Left lobe of liver (tissue), 2 donors: ENCODE data around the gene ARHGAP18. TPM values are rescaled to one million over a fixed set of nuclear protein-coding genes. Genes with fewer than 3 reads are reported as not detected.

Source experiments
- ATAC-seq: fragments of 200-7000 bp; cut with Tn5 transposase; one replicate; pipeline ENCODE4 v1.9.1; 2020; ENCODE audit warnings: mild to moderate bottlenecking, moderate library complexity
- DNase-seq: peaks from one replicate; pipeline ENCODE4 v3.0.0-alpha.2; 2020; ENCODE audit warnings: low spot score
- total RNA-seq: library from RNA; stranded (reverse); gene quantifications from one replicate; pipeline ENCODE4 v1.2.1, GENCODE V29; 2021
- donor health status: DM: no; HTN: no; CAD: no; lungs with moderate emphysema.
- donor health status: DM: no; HTN: yes; CAD: no.

Gene ARHGAP18, protein sequence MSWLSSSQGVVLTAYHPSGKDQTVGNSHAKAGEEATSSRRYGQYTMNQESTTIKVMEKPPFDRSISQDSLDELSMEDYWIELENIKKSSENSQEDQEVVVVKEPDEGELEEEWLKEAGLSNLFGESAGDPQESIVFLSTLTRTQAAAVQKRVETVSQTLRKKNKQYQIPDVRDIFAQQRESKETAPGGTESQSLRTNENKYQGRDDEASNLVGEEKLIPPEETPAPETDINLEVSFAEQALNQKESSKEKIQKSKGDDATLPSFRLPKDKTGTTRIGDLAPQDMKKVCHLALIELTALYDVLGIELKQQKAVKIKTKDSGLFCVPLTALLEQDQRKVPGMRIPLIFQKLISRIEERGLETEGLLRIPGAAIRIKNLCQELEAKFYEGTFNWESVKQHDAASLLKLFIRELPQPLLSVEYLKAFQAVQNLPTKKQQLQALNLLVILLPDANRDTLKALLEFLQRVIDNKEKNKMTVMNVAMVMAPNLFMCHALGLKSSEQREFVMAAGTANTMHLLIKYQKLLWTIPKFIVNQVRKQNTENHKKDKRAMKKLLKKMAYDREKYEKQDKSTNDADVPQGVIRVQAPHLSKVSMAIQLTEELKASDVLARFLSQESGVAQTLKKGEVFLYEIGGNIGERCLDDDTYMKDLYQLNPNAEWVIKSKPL
- total RNA-seq, result 4.7 TPM

DNA sequence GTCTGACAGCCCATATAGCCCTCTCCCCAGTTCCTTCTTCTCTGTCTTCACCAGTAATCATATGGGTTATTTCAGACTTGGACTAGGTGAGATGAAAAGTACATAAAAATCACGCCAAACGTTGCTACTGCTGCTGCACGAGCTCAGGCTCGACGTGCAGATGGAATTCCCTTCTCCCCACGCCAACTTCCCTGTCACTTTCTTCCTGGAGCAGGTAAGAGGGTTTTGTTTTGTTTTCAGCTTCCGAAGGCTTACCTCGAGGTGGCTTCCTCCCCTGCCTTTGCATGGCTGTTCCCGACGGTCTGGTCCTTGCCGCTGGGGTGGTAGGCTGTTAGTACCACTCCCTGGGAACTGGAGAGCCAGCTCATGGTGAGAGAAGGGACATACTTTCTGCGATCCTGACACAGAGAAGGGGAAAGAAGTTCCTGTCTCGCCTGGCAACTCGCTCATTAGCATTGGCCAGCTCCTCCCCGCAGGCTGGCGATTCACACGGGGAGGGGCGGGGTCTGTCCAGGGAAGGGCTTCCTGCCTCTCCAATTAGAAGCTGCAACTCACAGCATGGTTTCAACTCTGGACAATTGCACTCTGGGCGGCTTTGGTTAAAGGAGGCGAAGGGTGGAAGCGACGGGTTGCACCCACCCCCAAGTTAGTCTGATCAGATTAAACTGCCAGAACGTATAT is at the start of gene ARHGAP18:
Gene ARHGAP18, minus strand, starts transcription at position 409 of the 681 bp plus-strand sequence. Its CDS starts 41 bp downstream, at position 368.
- peak; percentile 94 for DNase-seq
- peak; percentile 99 for ATAC-seq

GRCh38 chr6:129755787-129756186 is 45.8 kb upstream of the ARHGAP18 start:
- ATAC-seq (no peak), DNase-seq (no peak)

- no peak for DNase-seq
- no peak for ATAC-seq
Observed at GRCh38 chr6:129754750-129755149, 44.8 kb upstream of the ARHGAP18 start.

DNA sequence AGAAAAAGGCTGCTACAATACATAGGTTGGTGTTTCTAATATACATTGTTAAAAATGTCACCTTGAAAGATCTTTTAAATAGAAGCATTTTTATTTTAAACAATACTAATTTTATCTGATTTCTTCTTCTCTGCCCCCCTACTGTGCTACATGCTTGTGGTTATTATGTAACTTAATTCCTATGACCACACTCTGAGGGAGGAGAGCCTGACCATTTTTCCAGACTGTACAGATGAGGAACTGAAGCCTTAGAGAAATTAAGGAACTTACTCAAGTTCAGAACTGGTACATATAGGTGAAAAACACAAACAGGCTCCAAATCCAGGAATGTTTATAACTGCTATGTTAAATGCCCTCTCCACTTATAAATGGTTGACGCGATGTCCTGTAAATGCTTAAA is 43.4 kb upstream of the ARHGAP18 start:
- DNase-seq (no peak), ATAC-seq (no peak)

DNA sequence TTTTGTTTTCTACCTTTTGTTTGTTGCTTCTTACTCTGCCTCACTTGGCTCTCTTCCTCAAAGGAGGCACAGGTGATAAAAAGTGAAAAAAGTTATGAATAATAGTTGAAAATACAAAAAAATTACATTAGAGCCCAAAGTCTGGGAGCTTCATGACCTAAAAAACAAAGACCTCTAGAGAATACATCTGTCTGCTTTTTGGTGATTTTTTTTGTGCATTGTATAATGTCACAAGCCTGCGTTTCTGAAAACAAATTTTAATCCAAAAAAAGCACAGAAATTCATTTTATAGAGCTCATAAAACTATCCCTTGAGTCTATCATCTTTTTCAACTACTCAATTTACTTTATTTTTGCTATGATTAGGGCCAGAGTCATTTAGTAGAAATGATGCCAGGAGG is 41.4 kb upstream of the ARHGAP18 start:
- no peak for DNase-seq
- no peak for ATAC-seq

- ATAC-seq (no peak), DNase-seq (no peak)
Observed at GRCh38 chr6:129750360-129750759, 40.4 kb upstream of the ARHGAP18 start.

- ATAC-seq (no peak), DNase-seq (no peak)
Observed at GRCh38 chr6:129749749-129750120, 39.8 kb upstream of the ARHGAP18 start.

DNA sequence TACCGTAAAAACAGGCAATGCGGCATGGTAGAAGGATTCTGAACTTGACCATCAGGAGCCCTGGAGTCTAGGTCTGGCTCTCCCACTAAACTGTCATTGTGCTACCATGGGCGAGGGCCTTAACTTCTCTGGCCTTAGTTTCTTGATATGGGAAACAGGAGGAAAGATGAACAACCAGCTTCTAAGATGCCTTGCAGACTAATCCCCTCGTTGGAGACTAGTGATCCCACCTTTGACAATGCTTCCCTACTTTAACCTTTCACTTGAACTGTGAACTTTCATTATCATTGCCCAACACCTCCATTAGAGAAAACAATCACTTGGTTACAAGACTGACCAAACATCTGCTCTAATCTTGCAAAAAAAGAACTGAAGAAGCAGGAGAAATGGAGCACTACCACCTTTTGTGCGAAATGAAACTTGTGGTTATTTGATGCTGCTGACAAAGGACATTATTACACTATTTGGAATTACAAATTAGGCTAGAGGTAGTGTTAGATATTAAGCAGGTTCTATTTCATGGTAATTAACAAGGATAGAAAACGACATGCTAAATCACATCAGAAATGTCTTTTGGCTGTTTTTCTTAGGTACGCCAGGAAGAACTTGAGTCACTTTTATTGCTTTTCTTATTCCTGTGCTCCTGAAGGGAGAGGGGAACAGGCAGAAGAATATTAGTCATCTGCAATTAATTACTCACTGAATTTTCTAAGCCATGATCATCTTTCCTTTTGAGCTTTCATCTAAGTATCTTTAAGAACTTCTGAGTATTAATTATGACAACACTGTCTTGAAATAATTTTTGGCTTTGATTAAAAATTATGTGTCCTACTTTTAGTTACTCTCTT is 39.1 kb upstream of the ARHGAP18 start:
- no peak for ATAC-seq
- no peak for DNase-seq

GRCh38 chr6:129748212-129748900 is 38.4 kb upstream of the ARHGAP18 start:
- ATAC-seq (peak; percentile 85), DNase-seq (peak; percentile 48)

- ATAC-seq, result no peak
- DNase-seq, result no peak
Observed at GRCh38 chr6:129747588-129748112, 37.7 kb upstream of the ARHGAP18 start.

DNA sequence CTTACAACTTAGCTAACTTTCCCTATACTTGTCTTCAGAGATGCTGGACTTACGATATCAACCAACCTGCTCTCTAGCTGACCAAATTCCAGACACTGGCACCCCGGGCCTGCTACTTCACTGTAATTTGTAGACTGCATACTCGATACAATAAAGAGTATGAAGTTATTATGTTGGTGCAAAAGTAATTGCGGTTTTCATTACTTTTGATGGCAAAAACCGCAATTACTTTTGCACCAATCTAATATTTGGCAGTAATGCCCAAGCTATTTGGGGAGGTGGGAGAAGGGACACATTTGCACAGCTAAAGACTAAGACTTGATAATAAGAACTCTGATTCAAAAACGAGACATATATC is 34.9 kb upstream of the ARHGAP18 start:
- ATAC-seq, result no peak
- DNase-seq, result no peak

DNA sequence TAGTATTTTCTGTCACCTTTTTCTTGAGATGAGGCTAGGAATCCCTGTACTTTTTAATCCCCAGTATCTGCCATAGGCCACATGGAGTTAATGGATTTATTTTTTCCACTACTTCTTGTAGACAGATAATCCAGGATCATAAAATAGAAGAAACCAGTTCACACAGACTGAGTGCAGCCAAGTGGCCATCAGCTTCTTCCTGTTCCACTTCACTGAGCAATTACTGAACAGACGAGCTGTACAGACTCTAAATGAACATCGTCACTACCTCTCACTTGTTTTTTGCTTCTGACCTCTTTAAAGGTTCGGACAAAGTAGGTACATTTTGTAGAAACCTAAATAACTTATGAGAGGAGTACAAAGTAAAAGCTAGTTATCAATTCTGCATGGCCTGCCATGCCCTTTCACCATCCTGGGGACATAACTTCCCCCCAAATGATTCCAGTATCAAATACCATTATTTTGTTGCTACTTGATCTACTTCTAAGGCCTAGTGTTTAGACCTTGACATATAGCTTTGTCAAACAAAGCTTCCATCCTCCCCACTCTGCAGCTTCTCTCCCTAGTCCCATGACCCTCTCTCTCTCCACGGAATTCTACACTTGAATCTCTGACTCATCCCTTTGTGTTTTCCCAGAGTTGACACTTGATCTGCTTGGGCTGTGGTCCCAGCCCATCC is 34.4 kb upstream of the ARHGAP18 start:
- no peak for ATAC-seq

GRCh38 chr6:129740013-129740412 is 30.0 kb upstream of the ARHGAP18 start:
- no peak for ATAC-seq

More for the DNA sequence above, 34.4 kb upstream of the ARHGAP18 start:
- no peak for DNase-seq

GRCh38 chr6:129736105-129736504 is 26.1 kb upstream of the ARHGAP18 start:
- ATAC-seq (no peak), DNase-seq (no peak)

More at GRCh38 chr6:129740013-129740412, 30.0 kb upstream of the ARHGAP18 start:
- DNase-seq, result no peak

GRCh38 chr6:129733290-129733689 is 23.3 kb upstream of the ARHGAP18 start:
- DNase-seq (no peak), ATAC-seq (peak; percentile 38)

DNA sequence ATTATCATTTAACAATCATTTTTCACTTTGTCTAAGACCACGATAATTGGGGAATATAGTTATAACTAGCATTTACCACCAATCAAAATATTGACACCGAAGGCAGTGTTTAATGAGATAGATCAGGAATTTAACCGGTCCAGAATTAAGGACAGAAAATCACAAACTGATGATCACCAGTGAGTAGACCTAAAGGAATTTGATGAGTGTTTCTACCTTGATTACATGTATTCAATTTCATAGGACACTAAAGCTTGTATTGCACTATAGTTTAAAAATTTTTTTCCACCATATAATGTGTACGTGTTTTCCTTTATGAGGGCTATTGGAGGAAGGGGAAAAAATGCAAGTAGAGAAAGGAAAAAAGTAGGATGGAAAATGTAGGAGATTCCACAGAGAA is 22.6 kb upstream of the ARHGAP18 start:
- DNase-seq (no peak), ATAC-seq (no peak)

DNA sequence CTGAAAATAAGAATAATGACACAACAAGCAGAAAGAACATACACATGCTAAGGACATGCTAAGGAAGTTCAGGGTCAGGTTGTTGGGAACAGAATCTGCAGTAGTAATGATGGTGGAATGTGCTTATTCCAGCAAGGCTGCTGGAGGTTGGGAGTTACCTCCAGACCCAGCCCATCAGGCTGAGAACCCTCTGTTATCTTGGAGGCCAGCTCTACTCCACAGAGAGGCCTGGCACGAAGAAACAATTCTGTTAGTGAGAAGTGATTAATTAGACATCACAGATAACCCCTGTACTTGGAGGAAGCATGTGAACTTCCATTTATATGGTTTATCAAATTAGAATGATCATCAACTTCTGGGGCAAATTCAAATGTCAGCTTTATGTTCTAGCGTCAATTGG is 22.1 kb upstream of the ARHGAP18 start:
- no peak for ATAC-seq

GRCh38 chr6:129731428-129731827 is 21.5 kb upstream of the ARHGAP18 start:
- DNase-seq, result no peak
- no peak for ATAC-seq

More for the DNA sequence above, 22.1 kb upstream of the ARHGAP18 start:
- DNase-seq, result no peak

- DNase-seq, result no peak
- peak; percentile 65 for ATAC-seq
Observed at GRCh38 chr6:129730477-129731165, 20.6 kb upstream of the ARHGAP18 start.
